ENCODE measurements around the gene CRABP1.

CRABP1 gene

GRCh38 chr15:78340231-78341056 is at the start of gene CRABP1:
Gene CRABP1 (plus strand): TSS chr15:78340353. CDS start chr15:78340429, 76 bp downstream.
- no peak for DNase-seq

- no peak for DNase-seq
Observed at GRCh38 chr15:78291052-78291451, 49.1 kb upstream of the CRABP1 start.

DNA sequence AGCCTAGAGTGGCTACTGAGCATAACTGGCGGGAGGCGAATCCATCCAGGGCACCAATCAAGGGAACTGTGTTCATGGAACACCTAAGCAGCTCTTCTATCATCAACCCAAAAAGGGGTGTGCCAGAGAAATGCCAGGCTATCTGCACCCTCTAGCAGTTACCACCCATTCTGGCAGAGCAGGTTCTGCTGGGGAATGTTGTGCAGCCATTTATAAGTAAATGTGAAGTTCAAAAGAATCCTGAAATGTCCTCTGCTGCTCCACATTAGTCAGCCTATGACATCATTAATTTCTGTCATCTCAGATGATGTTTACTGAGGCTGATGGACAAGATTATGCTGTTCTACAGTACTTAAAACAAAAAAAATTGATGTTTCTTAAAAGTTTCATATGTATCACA is 48.5 kb upstream of the CRABP1 start:
- DNase-seq, result no peak

DNA sequence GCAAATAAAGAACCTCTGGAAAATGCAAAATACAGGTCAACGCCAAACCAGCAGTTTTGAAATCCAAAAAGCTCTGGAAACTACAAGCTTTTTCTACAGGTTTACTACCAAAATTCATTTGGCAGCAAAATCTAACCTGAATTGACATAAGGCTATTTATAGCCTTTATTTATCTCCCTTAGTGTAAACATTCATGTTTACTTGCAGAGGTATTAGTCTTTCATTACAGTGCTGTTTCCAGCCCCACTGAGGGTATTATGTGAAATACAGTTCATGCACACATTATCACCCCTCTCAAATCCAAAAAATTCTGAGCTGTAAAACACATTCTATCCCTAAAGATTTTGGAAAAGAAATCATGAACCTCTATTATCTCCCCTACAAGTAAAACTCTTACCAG is 47.9 kb upstream of the CRABP1 start:
- DNase-seq, result no peak

- DNase-seq, result peak; percentile 94
Observed at GRCh38 chr15:78299101-78299930, 40.8 kb upstream of the CRABP1 start, which contains the start of gene SKIC8. Gene SKIC8 (minus strand): TSS chr15:78299609. CDS start chr15:78295686, 3,923 bp downstream.

DNA sequence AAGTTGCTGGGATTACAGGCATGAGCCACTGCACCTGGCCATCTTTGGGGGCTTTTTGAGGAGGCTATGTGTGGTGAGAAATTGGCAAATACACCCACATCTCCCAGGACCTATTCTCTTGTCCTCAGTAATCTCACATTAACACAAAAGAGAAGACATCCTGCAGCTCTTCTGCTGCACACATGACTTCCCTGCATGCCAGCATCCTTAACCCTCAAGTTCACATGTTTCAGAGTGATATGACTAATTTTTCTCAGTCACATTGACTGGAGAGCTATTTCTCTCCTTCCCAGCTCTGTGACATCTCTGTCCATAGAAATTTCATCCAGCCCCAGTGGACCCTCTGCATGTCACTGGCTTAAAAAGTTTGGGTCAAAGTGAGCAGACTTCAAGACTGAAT is 38.8 kb upstream of the CRABP1 start:
- DNase-seq, result peak; percentile 29

DNA sequence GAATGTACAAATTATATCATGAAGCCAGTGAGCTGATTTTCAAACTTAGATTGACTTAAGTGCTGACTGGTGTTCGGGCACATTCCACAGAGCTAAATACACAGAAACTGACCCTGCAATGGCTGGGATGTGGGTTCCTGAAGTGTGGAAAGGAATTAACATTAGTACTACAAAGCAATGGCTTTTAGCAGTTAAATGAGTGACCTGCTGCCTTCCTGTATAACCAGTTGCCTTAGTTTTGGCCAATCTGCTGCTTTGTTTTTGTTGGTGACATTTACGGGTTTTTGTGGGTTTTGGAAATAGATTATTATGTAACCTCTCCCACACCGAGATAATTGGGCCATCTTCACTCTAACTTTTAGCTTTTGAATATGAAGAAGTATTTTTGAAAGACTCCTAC is 38.3 kb upstream of the CRABP1 start:
- peak; percentile 56 for DNase-seq

- DNase-seq, result peak; percentile 94
Observed at GRCh38 chr15:78302579-78303312, 37.4 kb upstream of the CRABP1 start.

DNA sequence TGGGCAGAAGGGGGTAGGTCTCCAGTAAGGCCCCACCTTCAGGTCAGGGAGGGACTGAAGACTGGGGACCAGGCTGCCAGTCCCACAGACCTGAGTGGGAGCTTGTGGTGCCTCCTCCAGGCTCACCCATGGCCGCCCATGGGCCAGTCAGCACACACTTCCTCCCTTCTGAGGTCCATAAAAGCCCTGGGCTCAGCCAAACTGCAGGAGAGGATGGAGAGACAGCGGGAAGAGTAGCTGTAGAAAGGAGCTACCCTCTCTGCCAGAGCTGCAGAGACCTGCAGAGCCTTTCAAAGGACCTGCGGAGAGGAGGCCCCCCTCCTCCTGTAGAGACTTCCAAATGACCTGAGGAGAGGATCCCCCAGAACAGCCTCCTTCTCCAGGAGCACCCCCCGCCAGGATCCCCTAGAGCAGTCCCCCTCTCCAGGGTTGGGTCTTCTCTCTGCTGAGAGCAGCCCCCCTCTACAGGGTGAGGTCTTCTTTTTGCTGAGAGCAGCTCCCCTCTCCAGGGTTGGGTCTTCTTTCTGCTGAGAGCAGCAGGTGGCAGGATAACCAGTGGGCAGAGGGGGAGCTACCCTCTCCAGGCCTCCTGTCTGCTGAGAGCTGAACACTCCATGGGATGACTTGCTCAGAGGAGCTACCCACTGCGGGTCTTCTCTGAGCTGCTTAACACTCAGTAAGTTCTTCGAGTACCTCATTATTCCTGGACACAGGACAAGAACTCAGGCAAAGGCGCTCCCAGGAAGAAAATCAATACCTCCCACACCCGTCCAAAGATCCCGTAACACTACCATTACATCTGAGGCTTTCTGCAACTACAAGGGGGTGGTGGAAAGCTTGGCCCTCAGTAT is 35.7 kb upstream of the CRABP1 start:
- no peak for DNase-seq

GRCh38 chr15:78306176-78306774 is 33.9 kb upstream of the CRABP1 start:
- DNase-seq, result peak; percentile 90

GRCh38 chr15:78307976-78308375 is 32.2 kb upstream of the CRABP1 start:
- DNase-seq, result no peak

- peak; percentile 65 for DNase-seq
Observed at GRCh38 chr15:78308422-78309032, 31.6 kb upstream of the CRABP1 start.

GRCh38 chr15:78311292-78311691 is 28.9 kb upstream of the CRABP1 start:
- no peak for DNase-seq

- DNase-seq, result no peak
Observed at GRCh38 chr15:78312536-78312935, 27.6 kb upstream of the CRABP1 start.

GRCh38 chr15:78312957-78313356 is 27.2 kb upstream of the CRABP1 start:
- DNase-seq, result no peak

DNA sequence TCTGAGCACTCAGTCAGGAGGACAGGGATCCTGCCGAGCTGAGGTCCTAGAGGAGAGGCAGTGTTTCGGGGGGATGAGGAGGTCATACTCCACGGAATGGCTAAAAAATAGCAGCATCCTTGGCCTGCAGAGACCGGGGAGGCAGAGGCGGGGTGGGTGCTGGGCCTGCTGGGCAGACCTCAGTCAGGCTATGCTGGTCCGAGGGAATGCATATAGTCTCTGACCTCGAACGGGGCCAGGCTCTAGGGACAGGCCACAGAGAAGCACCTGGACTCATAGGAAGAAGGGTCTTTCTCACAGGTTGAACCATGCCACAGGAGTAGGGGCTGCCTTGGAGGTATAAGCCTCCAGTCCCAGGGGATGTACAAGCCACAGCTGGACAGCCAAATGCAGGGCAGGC is 26.8 kb upstream of the CRABP1 start:
- DNase-seq, result no peak

GRCh38 chr15:78314181-78314581 is 26.0 kb upstream of the CRABP1 start:
- no peak for DNase-seq

GRCh38 chr15:78315686-78316282 is 24.4 kb upstream of the CRABP1 start:
- DNase-seq, result no peak

GRCh38 chr15:78316283-78317083 is 23.7 kb upstream of the CRABP1 start:
- DNase-seq, result no peak

All from EL (cell line).